Measurements from ENCODE around the gene ZNF627.

Gene ZNF627

GRCh38 chr19:11663181-11663591, 65.9 kb downstream of the ZNF627 start:
- no peak overlapping the region for H3K4me3 ChIP-seq (replicated peaks; ENCODE audit: low read depth, low read length)
- no peak for DNase-seq (ENCODE audit: extremely low read depth, low read depth)
- TF ChIP-seq, protein P1, sequence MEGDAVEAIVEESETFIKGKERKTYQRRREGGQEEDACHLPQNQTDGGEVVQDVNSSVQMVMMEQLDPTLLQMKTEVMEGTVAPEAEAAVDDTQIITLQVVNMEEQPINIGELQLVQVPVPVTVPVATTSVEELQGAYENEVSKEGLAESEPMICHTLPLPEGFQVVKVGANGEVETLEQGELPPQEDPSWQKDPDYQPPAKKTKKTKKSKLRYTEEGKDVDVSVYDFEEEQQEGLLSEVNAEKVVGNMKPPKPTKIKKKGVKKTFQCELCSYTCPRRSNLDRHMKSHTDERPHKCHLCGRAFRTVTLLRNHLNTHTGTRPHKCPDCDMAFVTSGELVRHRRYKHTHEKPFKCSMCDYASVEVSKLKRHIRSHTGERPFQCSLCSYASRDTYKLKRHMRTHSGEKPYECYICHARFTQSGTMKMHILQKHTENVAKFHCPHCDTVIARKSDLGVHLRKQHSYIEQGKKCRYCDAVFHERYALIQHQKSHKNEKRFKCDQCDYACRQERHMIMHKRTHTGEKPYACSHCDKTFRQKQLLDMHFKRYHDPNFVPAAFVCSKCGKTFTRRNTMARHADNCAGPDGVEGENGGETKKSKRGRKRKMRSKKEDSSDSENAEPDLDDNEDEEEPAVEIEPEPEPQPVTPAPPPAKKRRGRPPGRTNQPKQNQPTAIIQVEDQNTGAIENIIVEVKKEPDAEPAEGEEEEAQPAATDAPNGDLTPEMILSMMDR (IDR thresholded peaks at IDR 0.05; ENCODE audit: low read depth, low read length, missing control alignments), result no peak

Data from HFF-Myc (cell line).